ENCODE measurements around the gene FOXI1.

The FOXI1 gene

GRCh38 chr5:170154297-170154696, 48.6 kb downstream of the FOXI1 start:
- DNase-seq: no peak

- DNase-seq: no peak
These were observed 49.0 kb downstream of the FOXI1 start for GRCh38 chr5:170154744-170155143.

GRCh38 chr5:170155771-170156170, 50.1 kb downstream of the FOXI1 start:
- DNase-seq: no peak

GRCh38 chr5:170159101-170159698, 53.5 kb downstream of the FOXI1 start:
- DNase-seq: no peak

All from T-helper 1 cell (primary cell).